Activated CD4-positive, alpha-beta T cell treated with anti-CD3 and anti-CD28 coated beads for 36 hours (primary cell): ENCODE results near the gene XPNPEP1. TPM values are rescaled to one million over a fixed set of nuclear protein-coding genes. Genes with fewer than 3 reads are reported as not detected.
"Not testable (repeated sequence)": the region's sequence is repeated elsewhere in the genome, so short reads cannot be mapped to it uniquely, and the experiment has no call there.

Source experiments
- ATAC-seq: fragments of 200-7000 bp; cut with Tn5 transposase; one replicate; pipeline ENCODE4 v1.10.0; 2021; ENCODE audit warnings: mild to moderate bottlenecking, moderate library complexity
- CTCF ChIA-PET: fragments of 350-600 bp; sonication (Branson Sonifier 250); formaldehyde crosslinking; loops from one replicate; lab custom pipeline; 2021; ENCODE audit warnings: antibody characterized with exemption; lab: Charles Lee
- POLR2A ChIA-PET: fragments of 350-600 bp; sonication (Branson Sonifier 250); formaldehyde crosslinking; loops from one replicate; lab custom pipeline; 2021; ENCODE audit warnings: antibody characterized with exemption, inconsistent platforms; lab: Charles Lee
- DNase-seq: peaks from one replicate; pipeline ENCODE4 v3.0.0-alpha.2; 2020
- H3K27ac Mint-ChIP-seq: one replicate; pipeline ENCODE4 v1.8.0; 2021; ENCODE audit warnings: mixed read lengths
- H3K27me3 Mint-ChIP-seq: one replicate; pipeline ENCODE4 v1.8.0; 2021; ENCODE audit warnings: mixed read lengths
- H3K36me3 Mint-ChIP-seq: one replicate; pipeline ENCODE4 v1.8.0; 2021; ENCODE audit warnings: low read depth, mixed read lengths
- H3K4me1 Mint-ChIP-seq: one replicate; pipeline ENCODE4 v1.8.0; 2021; ENCODE audit warnings: mixed read lengths
- H3K4me3 Mint-ChIP-seq: one replicate; pipeline ENCODE4 v1.8.0; 2021; ENCODE audit warnings: mild to moderate bottlenecking, moderate library complexity, mixed read lengths
- H3K9me3 Mint-ChIP-seq: one replicate; pipeline ENCODE4 v1.8.0; 2021; ENCODE audit warnings: low read depth, mixed read lengths
- intact Hi-C, 2 experiments: fragments of 100-400 bp; cut with DNase I in 1 of 2; cut with micrococcal nuclease in 1 of 2; formaldehyde crosslinking; loops; one replicate each; pipeline versions ENCODE4 v1.14.2 to v1.15.1; 2022 to 2024; cut with DNase I, micrococcal nuclease
- total RNA-seq, 2 experiments: library from RNA; stranded (reverse); gene quantifications; one replicate each; pipeline ENCODE4 v1.2.3, GENCODE V29; 2021

The XPNPEP1 gene
- total RNA-seq, 2 experiments from 2014 or later = 85.4 to 91.2 TPM

- CTCF ChIA-PET = no interaction called here
- Mint-ChIP-seq H3K4me1 (peaks cover 77% of the 10 kb centered on the region), H3K9me3 (peaks cover 2% of the 10 kb centered on the region), H3K36me3 (peaks cover 54% of the 10 kb centered on the region), H3K4me3 (no peak overlapping the region), H3K27me3 (no peaks in the 10 kb centered on the region), H3K27ac (no peak overlapping the region)
- ATAC-seq (peak; percentile 8), DNase-seq (no peak)
- intact Hi-C loops = no loop called here
- POLR2A ChIA-PET = no interaction called here
These were observed 4.1 kb downstream of the XPNPEP1 start for GRCh38 chr10:109919220-109919619.

GRCh38 chr10:109918707-109919106 lies 4.6 kb downstream of the XPNPEP1 start:
- intact Hi-C loops, POLR2A ChIA-PET: not testable (repeated sequence)
- H3K27ac Mint-ChIP-seq = peak overlapping the region; percentile 47

GRCh38 chr10:109915566-109915965 lies 7.7 kb downstream of the XPNPEP1 start:
- intact Hi-C loops = no loop called here
- Mint-ChIP-seq H3K4me3 (no peak overlapping the region), H3K4me1 (peaks cover 89% of the 10 kb centered on the region), H3K27me3 (no peaks in the 10 kb centered on the region), H3K9me3 (peaks cover 2% of the 10 kb centered on the region), H3K27ac (peak overlapping the region; percentile 48), H3K36me3 (peaks cover 70% of the 10 kb centered on the region)
- ChIA-PET CTCF (interaction anchor here (0.9 to 1.0 kb wide), 2 partner anchors 31 to 222 kb away, joined by 3 to 4 read pairs; no protein-coding TSS in a partner anchor), POLR2A (interaction anchor here (0.8 kb wide), 1 partner anchor 159 kb away, joined by 7 read pairs; no protein-coding TSS in a partner anchor)
- ATAC-seq (no peak), DNase-seq (no peak)

More at GRCh38 chr10:109918707-109919106, 4.6 kb downstream of the XPNPEP1 start:
- CTCF ChIA-PET = interaction anchor here (1.0 to 1.6 kb wide), 2 partner anchors 9 to 13 kb away, joined by 3 to 4 read pairs; no protein-coding TSS in a partner anchor
- H3K27me3 Mint-ChIP-seq, ATAC-seq, H3K4me3 Mint-ChIP-seq, DNase-seq, H3K9me3 Mint-ChIP-seq: not testable (repeated sequence)
- peaks cover 77% of the 10 kb centered on the region for H3K4me1 Mint-ChIP-seq
- H3K36me3 Mint-ChIP-seq = peaks cover 58% of the 10 kb centered on the region

- peaks cover 66% of the 10 kb centered on the region for H3K36me3 Mint-ChIP-seq
- peaks cover 89% of the 10 kb centered on the region for H3K4me1 Mint-ChIP-seq
- ATAC-seq (peak; percentile 91), DNase-seq (peak; percentile 53)
- no peaks in the 10 kb centered on the region for H3K27me3 Mint-ChIP-seq
- CTCF ChIA-PET = interaction anchor here (0.9 kb wide), 1 partner anchor 31 kb away, joined by 3 read pairs; no protein-coding TSS in a partner anchor
- peak overlapping the region; percentile 81 for H3K27ac Mint-ChIP-seq
- no peak overlapping the region for H3K4me3 Mint-ChIP-seq
- intact Hi-C loops = no loop called here
- peaks cover 2% of the 10 kb centered on the region for H3K9me3 Mint-ChIP-seq
- POLR2A ChIA-PET = interaction anchor here (0.8 kb wide), 1 partner anchor 159 kb away, joined by 7 read pairs; no protein-coding TSS in a partner anchor
These were observed 8.3 kb downstream of the XPNPEP1 start for GRCh38 chr10:109914966-109915365.

GRCh38 chr10:109913306-109913892 lies 9.9 kb downstream of the XPNPEP1 start:
- no peak for ATAC-seq
- H3K27ac Mint-ChIP-seq = no peak overlapping the region
- H3K4me1 Mint-ChIP-seq = peaks cover 80% of the 10 kb centered on the region
- H3K9me3 Mint-ChIP-seq = peaks cover 2% of the 10 kb centered on the region
- ChIA-PET POLR2A (no interaction called here), CTCF (interaction anchor here (0.9 to 1.6 kb wide), 3 partner anchors 29 to 67 kb away, joined by 3 to 6 read pairs (median 4); no protein-coding TSS in a partner anchor)
- no peaks in the 10 kb centered on the region for H3K27me3 Mint-ChIP-seq
- peaks cover 63% of the 10 kb centered on the region for H3K36me3 Mint-ChIP-seq
- no peak for DNase-seq
- intact Hi-C loops = no loop called here
- H3K4me3 Mint-ChIP-seq = no peak overlapping the region

GRCh38 chr10:109912335-109913281 lies 10.7 kb downstream of the XPNPEP1 start:
- intact Hi-C loops = no loop called here
- DNase-seq (no peak), ATAC-seq (no peak)
- Mint-ChIP-seq H3K27me3 (no peaks in the 10 kb centered on the region), H3K27ac (peak overlapping the region; percentile 30), H3K36me3 (peaks cover 60% of the 10 kb centered on the region), H3K4me3 (no peak overlapping the region), H3K9me3 (peaks cover 2% of the 10 kb centered on the region), H3K4me1 (peaks cover 75% of the 10 kb centered on the region)
- ChIA-PET POLR2A (interaction anchor here (0.6 kb wide), 1 partner anchor 10 kb away, joined by 3 read pairs; no protein-coding TSS in a partner anchor), CTCF (interaction anchor here (0.8 to 1.6 kb wide), 3 partner anchors 28 to 41 kb away, joined by 3 to 6 read pairs (median 3); no protein-coding TSS in a partner anchor)

- ATAC-seq (no peak), DNase-seq (no peak)
- Mint-ChIP-seq H3K9me3 (peaks cover 2% of the 10 kb centered on the region), H3K4me1 (peaks cover 70% of the 10 kb centered on the region), H3K4me3 (no peak overlapping the region), H3K27me3 (no peaks in the 10 kb centered on the region), H3K36me3 (peaks cover 65% of the 10 kb centered on the region), H3K27ac (peak overlapping the region; percentile 4)
- intact Hi-C loops = no loop called here
- ChIA-PET CTCF (interaction anchor here (0.9 kb wide), 1 partner anchor 28 kb away, joined by 3 read pairs; no protein-coding TSS in a partner anchor), POLR2A (interaction anchor here (0.6 kb wide), 1 partner anchor 9 kb away, joined by 3 read pairs; no protein-coding TSS in a partner anchor)
These were observed 11.4 kb downstream of the XPNPEP1 start for GRCh38 chr10:109911903-109912302.

GRCh38 chr10:109906316-109906715 lies 17.0 kb downstream of the XPNPEP1 start:
- no peaks in the 10 kb centered on the region for H3K9me3 Mint-ChIP-seq
- H3K4me1 Mint-ChIP-seq = peaks cover 51% of the 10 kb centered on the region
- ATAC-seq (no peak), DNase-seq (no peak)
- no peaks in the 10 kb centered on the region for H3K27me3 Mint-ChIP-seq
- peaks cover 73% of the 10 kb centered on the region for H3K36me3 Mint-ChIP-seq
- no peak overlapping the region for H3K27ac Mint-ChIP-seq
- ChIA-PET POLR2A (no interaction called here), CTCF (interaction anchor here (1.1 kb wide), 1 partner anchor 12 kb away, joined by 3 read pairs; no protein-coding TSS in a partner anchor)
- intact Hi-C loops = no loop called here
- no peak overlapping the region for H3K4me3 Mint-ChIP-seq

GRCh38 chr10:109904397-109904796 lies 18.9 kb downstream of the XPNPEP1 start:
- Mint-ChIP-seq H3K9me3 (no peaks in the 10 kb centered on the region), H3K27me3 (no peaks in the 10 kb centered on the region), H3K36me3 (peaks cover 73% of the 10 kb centered on the region), H3K27ac (peak overlapping the region; percentile 79), H3K4me1 (peaks cover 47% of the 10 kb centered on the region), H3K4me3 (no peak overlapping the region)
- DNase-seq = no peak
- intact Hi-C loops = no loop called here
- ATAC-seq = no peak
- POLR2A ChIA-PET = no interaction called here
- CTCF ChIA-PET = interaction anchor here (1.9 kb wide), 1 partner anchor 20 kb away, joined by 13 read pairs; no protein-coding TSS in a partner anchor

- peak overlapping the region; percentile 26 for H3K4me3 Mint-ChIP-seq
- CTCF ChIA-PET = interaction anchor here (0.5 to 1.9 kb wide), 8 partner anchors 19 to 238 kb away, joined by 3 to 13 read pairs (median 4); no protein-coding TSS in a partner anchor
- peaks cover 54% of the 10 kb centered on the region for H3K4me1 Mint-ChIP-seq
- H3K9me3 Mint-ChIP-seq = no peaks in the 10 kb centered on the region
- POLR2A ChIA-PET = interaction anchor here (1.6 kb wide), 1 partner anchor 9 kb away, joined by 3 read pairs; no protein-coding TSS in a partner anchor
- peak overlapping the region; percentile 69 for H3K27ac Mint-ChIP-seq
- DNase-seq (no peak), ATAC-seq (peak; percentile 90)
- H3K36me3 Mint-ChIP-seq = peaks cover 75% of the 10 kb centered on the region
- H3K27me3 Mint-ChIP-seq = no peaks in the 10 kb centered on the region
- intact Hi-C loops = no loop called here
These were observed 20.0 kb downstream of the XPNPEP1 start for GRCh38 chr10:109902992-109903947.
